Fibroblast of gingiva (primary cell): ENCODE data around the gene RCOR1.
A peak's percentile ranks its signal among the peaks of the same experiment; 100 is the strongest.

Source experiments
- DNase-seq: peaks from one replicate; pipeline ENCODE4 v3.0.0-alpha.2; 2011; ENCODE audit warnings: low read depth

RCOR1 gene

DNA sequence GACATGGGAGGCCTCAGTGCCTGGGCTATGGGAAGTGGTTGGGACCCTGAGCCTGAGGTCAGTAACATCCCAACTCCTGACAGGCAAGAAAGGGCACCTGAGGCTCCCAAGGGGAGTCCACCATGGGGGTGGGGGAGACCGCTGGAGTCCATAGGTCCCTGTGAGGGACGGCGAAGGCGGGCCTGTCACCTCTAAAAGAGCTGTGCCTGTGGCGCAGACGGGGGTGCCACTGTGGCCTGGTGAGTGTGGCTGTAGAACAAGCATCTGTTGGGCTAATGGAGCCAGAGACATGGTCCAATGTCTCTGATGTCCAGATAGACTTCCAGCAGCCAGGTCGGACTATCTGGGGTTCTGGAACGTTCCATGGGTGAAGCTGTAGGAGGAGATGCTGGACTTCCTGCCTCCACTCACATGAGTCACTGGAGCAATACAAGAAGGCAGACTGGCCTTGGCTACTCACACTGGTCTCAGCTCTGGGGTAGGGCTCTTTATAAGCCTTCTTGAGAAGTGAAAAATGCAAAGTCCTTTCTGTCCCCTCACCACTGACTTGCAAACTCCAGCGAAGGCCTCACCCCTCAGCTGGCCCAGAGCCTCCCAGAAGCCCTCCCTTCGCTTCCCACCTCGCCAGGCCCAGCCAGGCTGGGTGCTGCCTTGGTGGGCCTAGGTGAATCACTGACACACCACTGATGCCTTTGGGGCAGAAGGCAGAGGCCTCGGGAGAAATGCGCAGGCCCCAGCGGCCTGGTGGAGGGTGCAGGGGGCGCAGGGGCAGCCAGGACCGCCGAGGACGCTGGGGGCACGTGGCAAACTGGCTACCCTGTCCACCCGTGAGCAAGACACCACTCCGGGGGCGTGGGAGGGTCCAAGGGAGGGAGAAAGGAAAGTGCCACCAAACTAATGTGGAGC lies 183.7 kb downstream of the RCOR1 start:
- peak; percentile 44 for DNase-seq

DNA sequence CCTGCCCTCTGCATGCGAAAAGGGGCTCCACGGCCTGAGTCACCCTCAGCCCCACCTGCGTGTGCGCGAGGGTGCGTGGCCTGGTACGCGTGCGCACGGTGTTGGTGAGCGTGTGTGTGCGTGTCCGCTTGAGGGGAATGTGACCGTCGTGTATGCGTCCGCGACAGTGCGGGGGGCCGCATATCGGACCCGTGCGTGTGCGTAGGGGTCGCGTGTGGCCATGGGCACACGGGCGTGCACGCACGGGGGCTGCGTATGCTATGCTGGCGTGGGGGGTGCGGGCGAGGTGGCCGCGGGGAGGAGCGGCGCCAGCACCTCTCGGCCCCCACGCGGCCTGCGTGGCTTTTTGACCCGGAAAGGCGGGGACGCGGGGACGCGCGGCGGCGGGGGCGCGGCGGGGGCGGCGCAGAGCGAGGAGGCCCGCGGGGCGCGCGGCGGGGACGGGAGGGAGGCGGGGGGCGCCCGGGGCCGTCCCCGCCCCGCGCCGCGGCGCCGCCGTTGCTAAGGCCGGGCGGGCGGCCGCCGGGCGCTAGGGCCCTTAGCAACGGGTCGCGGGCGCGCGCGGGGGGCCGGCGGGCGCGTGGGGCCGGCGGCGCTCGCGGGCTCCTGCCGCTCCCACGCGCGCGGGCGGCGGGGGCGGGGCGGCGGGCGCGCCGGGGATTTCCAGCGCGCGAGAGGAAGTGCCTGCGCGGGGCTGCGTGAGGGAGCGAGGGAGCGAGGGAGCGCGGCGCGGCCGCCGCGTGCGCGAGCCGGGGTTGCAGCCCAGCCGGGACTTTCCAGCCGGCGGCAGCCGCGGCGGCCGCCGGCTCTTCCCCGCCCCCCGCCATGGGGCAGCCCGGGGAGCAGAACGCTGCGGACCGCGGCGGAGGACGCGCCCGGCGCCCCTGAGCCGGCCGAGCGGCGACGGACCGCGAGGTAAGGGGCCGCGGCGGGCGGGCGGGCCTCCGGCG lies 184.6 kb downstream of the RCOR1 start, which contains the start of gene TRAF3:
Gene TRAF3, plus strand, starts transcription at position 689 of the 950 bp plus-strand sequence. CDS start 92,753 bp downstream, outside the sequence.
- DNase-seq = peak; percentile 73

DNA sequence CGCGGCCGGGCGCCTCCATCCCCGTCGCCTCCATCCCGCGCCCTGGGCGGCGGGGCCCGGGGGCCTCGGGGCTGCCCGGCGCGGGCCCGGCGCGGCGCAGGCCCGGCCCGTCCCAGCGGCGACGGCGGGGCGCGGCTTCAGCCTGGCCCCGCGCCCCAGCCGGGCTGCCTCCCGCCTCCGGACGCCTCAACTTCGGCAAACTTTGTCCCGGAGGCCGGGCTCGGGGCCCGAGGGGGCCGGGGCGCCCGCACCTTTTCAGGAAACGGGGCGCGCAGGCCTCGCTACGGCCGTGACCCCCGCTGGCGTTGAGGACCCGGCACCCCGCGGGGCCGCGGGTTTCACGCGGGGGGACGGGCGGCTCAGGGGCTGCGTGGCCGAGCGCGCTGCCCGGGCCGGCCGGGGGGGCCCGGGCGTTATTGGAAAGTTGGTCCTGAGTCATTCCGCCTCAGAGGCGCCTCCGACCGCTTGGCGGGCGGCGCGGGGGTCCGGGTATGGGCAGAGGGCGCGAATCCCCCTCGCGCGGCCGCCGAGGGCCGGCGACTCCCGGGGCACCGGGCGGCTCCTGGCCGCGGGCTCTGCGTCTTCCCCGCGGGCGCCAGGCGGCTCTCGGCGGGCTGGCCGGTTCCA lies 185.4 kb downstream of the RCOR1 start:
- DNase-seq = no peak

DNA sequence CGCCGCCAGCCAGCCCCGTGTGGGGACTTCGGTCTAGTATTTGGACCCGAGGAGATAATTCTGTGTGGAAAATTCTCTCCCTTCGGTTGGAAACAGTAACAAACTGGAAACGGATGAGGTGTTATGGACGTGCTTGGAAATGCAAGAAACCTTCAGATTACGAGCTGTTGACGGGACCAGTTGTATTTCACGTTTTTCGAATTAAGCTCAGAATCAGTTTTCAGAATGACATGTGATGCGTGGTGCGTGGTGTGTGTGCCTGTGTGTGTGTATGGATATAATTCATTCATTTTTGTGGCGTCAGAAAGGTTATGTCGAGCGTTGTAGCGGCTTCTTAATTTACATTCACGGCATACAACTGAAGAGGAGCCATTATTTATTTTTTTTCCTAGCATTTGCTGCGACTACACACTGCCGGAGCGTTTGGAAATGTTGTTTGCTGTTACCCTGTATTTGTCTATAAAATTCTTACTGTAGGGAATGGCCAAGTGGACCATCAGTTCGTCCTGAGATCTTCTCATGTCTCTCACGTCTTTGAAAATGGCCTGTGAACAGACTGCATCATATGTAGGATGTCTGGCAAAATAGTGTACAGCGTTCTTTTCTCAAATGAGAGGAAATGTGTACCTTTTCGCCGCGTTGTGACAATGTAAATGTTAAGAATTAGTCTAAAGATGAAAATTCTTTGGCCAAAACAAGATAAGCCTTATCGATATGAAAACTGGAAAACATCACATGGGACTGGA lies 186.1 kb downstream of the RCOR1 start:
- peak; percentile 44 for DNase-seq

DNA sequence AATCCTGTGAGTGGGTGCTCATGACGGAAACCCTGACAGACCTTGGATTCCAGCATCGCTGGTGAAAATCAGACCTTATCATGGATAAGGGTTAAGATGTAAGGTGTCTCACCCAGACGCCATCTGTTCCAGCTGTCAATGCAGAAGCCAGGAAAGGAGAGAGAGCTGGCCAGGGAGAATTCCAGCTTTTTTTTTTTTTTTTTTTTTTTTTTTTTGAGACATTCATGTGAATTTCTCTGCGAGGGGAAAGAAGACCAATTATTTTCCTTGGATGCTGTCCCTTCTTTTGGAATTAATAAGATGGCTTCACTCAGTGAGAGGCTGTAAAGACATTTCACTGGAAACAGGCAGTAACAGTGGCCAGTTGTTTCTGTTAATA lies 186.6 kb downstream of the RCOR1 start:
- DNase-seq = no peak

DNA sequence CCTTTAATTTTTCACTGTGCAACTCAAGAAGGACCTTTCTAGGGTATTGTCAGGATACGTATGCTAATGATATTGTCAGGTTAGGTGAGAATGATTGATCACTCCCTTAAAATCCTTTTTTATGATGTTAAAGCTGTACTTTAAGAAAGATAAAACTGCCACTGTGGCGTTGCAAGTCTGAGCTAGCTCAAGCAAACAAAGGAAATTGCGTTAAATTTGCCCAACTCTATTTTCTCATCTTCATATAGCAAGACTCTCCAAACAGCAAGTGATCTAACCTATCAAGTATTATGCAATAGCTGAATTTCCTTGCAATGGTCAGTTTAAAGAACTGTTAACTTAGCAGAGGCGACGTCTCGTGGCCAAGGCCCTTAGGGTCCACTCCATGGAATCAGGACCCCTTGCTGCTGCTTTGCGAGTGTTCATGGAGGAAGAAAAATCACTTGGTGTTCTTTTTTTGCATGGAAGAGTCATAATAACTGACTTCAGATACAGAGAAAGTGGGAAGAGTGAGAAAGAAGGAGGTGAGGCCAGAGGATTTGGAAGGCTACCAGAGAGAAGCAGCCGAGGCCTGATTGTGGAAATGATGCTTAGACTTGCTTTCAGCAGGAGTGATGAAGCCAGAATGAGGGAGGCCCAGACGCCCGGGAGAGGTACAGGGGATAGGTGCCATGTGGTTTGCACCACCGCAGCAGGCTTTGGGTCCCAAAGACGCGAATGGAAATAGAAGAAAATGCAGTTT lies 187.3 kb downstream of the RCOR1 start:
- DNase-seq = no peak
